DND-41 (cell line): Measurements from ENCODE around the gene CEP112.
A peak's percentile ranks its signal among the peaks of the same experiment; 100 is the strongest.

Experiments
- ATAC-seq: fragments of 200-7000 bp; cut with Tn5 transposase; 3 replicates; pipeline ENCODE4 v1.9.1; 2021; ENCODE audit warnings: low read depth; ENCODE audit not compliant: insufficient read depth
- DNase-seq: peaks from one replicate; pipeline ENCODE4 v3.0.0-alpha.2; 2020
- H2AFZ ChIP-seq: 2 replicates; pipeline ENCODE4 v1.6.0; 2012; ENCODE audit warnings: low read depth, low read length
- H3K27ac ChIP-seq: 2 replicates; pipeline ENCODE4 v1.5.1; 2012; ENCODE audit warnings: low read length, inconsistent platforms
- H3K27me3 ChIP-seq: fragments of 200-600 bp; sonication (generic); 2 replicates; pipeline ENCODE4 v1.6.0; 2012; ENCODE audit warnings: low read length, mild to moderate bottlenecking, inconsistent platforms; ENCODE audit not compliant: insufficient read depth, poor library complexity
- H3K36me3 ChIP-seq: 2 replicates; pipeline ENCODE4 v1.5.1; 2012; ENCODE audit warnings: low read length, inconsistent platforms; ENCODE audit not compliant: insufficient read depth
- H3K4me1 ChIP-seq: 2 replicates; pipeline ENCODE4 v1.5.1; 2012; ENCODE audit warnings: mild to moderate bottlenecking, low read length; ENCODE audit not compliant: insufficient read depth
- H3K4me2 ChIP-seq: 2 replicates; pipeline ENCODE4 v1.6.0; 2012; ENCODE audit warnings: mild to moderate bottlenecking, moderate library complexity, low read length, inconsistent platforms; ENCODE audit not compliant: insufficient read depth
- H3K4me3 ChIP-seq, 2 experiments: fragments of 200-600 bp in 1 of 2; shearing (Covaris generic) in 1 of 2; 2 replicates each; pipeline ENCODE4 v1.5.1; 2012 to 2016; ENCODE audit warnings: inconsistent platforms in 2 of 2, low read length in 2 of 2, mild to moderate bottlenecking in 2 of 2, low read depth in 1 of 2, moderate library complexity in 1 of 2
- H3K79me2 ChIP-seq: 2 replicates; pipeline ENCODE4 v1.6.0; 2012; ENCODE audit warnings: low read length, inconsistent platforms; ENCODE audit not compliant: insufficient read depth
- H3K9ac ChIP-seq: 2 replicates; pipeline ENCODE4 v1.6.0; 2012; ENCODE audit warnings: low read depth, mild to moderate bottlenecking, inconsistent platforms, low read length, moderate library complexity
- H3K9me3 ChIP-seq: 2 replicates; pipeline ENCODE4 v1.5.1; 2012; ENCODE audit warnings: low read length, moderate library complexity, mild to moderate bottlenecking, inconsistent platforms; ENCODE audit not compliant: insufficient read depth, severe bottlenecking
- H4K20me1 ChIP-seq: 2 replicates; pipeline ENCODE4 v1.6.0; 2012; ENCODE audit warnings: low read length; ENCODE audit not compliant: insufficient read depth
- CTCF ChIP-seq: IDR thresholded peaks from 2 replicates; pipeline ENCODE4 v1.5.1; 2012; ENCODE audit warnings: borderline replicate concordance, low read length, moderate library complexity, mild to moderate bottlenecking; ENCODE audit not compliant: poor library complexity, severe bottlenecking; ENCODE audit errors: extremely low read depth
- EZH2 ChIP-seq: IDR thresholded peaks from 3 replicates; pipeline ENCODE4 v1.6.1; 2012; ENCODE audit warnings: borderline replicate concordance, low read depth, mild to moderate bottlenecking, moderate library complexity, low read length, inconsistent platforms; ENCODE audit not compliant: severe bottlenecking

CEP112 gene

GRCh38 chr17:65753348-65753747 lies 438.6 kb downstream of the CEP112 start:
- no peak for ATAC-seq
- no peak overlapping the region for H3K9ac ChIP-seq
- no peaks in the 10 kb centered on the region for H3K27me3 ChIP-seq
- TF ChIP-seq CTCF (no peak), EZH2 (no peak)
- no peak overlapping the region for H3K27ac ChIP-seq
- no peaks in the 10 kb centered on the region for H3K79me2 ChIP-seq
- no peak for DNase-seq
- peaks cover 23% of the 10 kb centered on the region for H3K4me1 ChIP-seq
- H2AFZ ChIP-seq = no peak overlapping the region
- no peak overlapping the region for H3K4me2 ChIP-seq
- H3K36me3 ChIP-seq = no peaks in the 10 kb centered on the region
- no peaks in the 10 kb centered on the region for H3K9me3 ChIP-seq
- no peak overlapping the region for H3K4me3 ChIP-seq
- no peaks in the 10 kb centered on the region for H4K20me1 ChIP-seq

DNA sequence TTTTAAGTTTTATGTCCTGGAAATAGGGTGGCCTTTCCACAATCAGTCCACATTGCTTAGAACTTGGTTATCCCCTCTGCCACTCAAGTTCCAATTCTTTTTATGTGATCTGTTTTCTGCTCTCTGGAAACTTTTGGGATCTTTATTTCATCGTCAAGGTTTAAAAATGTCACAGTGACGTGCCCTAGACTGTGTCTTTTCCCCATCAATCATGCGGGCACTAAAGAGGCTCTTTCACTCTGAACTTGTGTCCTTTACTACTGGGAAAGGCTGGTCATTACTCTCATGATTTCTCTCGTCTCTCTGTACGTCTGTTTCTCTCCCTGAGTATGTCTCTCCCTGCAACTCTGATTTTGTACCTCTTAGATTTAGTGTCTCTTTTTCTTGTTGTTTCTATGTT lies 440.7 kb downstream of the CEP112 start:
- DNase-seq (no peak), ATAC-seq (no peak)
- Histone ChIP-seq H3K36me3 (no peaks in the 10 kb centered on the region), H3K4me3 (no peak overlapping the region), H3K27ac (no peak overlapping the region), H3K9me3 (no peaks in the 10 kb centered on the region), H4K20me1 (no peaks in the 10 kb centered on the region), H2AFZ (no peak overlapping the region), H3K4me2 (peak overlapping the region; percentile 32; the same call in 1 of the 2 replicates), H3K9ac (no peak overlapping the region), H3K4me1 (peaks cover 23% of the 10 kb centered on the region), H3K79me2 (no peaks in the 10 kb centered on the region), H3K27me3 (no peaks in the 10 kb centered on the region)
- TF ChIP-seq CTCF (no peak), EZH2 (no peak)

DNA sequence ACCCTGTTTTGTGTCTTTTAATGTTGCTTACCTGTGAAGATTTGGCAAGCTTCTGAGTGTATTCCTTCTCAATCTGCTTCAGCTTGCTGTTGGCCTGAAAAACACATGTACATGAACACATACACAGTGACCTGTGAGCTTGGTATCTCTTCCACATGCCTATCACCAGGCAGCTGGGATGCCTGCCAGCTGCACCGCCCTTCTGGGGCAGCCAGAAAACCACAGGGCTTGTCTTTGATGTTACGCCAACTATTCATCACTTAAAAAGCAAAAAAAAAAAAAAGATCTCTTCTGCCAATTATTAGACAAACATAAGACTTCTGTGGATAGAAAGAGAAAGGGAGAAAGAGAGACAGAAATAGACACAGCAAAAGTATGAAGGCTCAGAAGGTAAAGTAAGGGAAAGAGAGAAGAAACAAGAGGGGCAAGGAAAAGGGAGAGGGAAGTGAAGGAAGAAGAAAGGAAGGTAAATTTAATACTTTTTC lies 441.3 kb downstream of the CEP112 start:
- peak overlapping the region; percentile 39 for H3K4me2 ChIP-seq
- TF ChIP-seq CTCF (no peak), EZH2 (no peak)
- H3K27me3 ChIP-seq = no peaks in the 10 kb centered on the region
- no peaks in the 10 kb centered on the region for H3K79me2 ChIP-seq
- ATAC-seq = peak; percentile 100
- no peaks in the 10 kb centered on the region for H3K9me3 ChIP-seq
- no peak overlapping the region; the same call in 1 of the 2 replicates for H3K27ac ChIP-seq
- H3K36me3 ChIP-seq = no peaks in the 10 kb centered on the region
- no peaks in the 10 kb centered on the region for H4K20me1 ChIP-seq
- no peak overlapping the region for H2AFZ ChIP-seq
- no peak overlapping the region for H3K4me3 ChIP-seq
- no peak overlapping the region for H3K9ac ChIP-seq
- DNase-seq = peak; percentile 88
- peaks cover 23% of the 10 kb centered on the region for H3K4me1 ChIP-seq

DNA sequence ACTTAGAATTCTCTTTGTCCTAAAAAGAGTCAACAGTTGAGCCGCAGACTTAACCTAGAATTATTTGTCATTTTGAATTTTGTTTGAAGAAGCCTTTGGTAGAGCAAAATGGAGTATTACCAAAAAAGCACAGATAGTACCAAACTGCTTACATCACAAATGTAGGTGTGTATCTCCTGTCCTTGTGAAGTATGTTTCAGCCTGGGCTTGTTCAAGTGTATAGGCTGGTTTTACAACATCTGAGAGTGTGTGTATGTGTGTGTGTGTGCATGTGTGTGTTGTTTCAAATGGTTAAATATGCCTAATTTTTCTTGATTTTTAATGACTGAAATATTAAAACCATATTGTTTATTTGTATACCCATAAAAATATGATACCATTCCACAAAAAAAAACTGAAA lies 441.8 kb downstream of the CEP112 start:
- Histone ChIP-seq H3K27me3 (no peaks in the 10 kb centered on the region), H3K4me3 (no peak overlapping the region), H3K79me2 (no peaks in the 10 kb centered on the region), H3K9ac (no peak overlapping the region), H3K9me3 (no peaks in the 10 kb centered on the region), H3K36me3 (no peaks in the 10 kb centered on the region), H2AFZ (no peak overlapping the region), H4K20me1 (no peaks in the 10 kb centered on the region), H3K4me2 (peak overlapping the region; percentile 39), H3K4me1 (peaks cover 23% of the 10 kb centered on the region), H3K27ac (no peak overlapping the region; the same call in 1 of the 2 replicates)
- no peak for DNase-seq
- TF ChIP-seq EZH2 = no peak
- TF ChIP-seq CTCF = no peak
- no peak; the same call in 2 of the 3 replicates for ATAC-seq
